Neural crest cell (in vitro differentiated cells): ENCODE data around the gene CNDP1. TPM values are rescaled to one million over a fixed set of nuclear protein-coding genes. Genes with fewer than 3 reads are reported as not detected.
A peak's percentile ranks its signal among the peaks of the same experiment; 100 is the strongest.

Experiments
- DNase-seq: peaks from one replicate; pipeline ENCODE4 v3.0.0; 2021; ENCODE audit warnings: low read depth, mixed read lengths, low spot score
- H3K27ac Mint-ChIP-seq: one replicate; pipeline ENCODE4 v1.8.0; 2021; ENCODE audit warnings: mild to moderate bottlenecking, mixed read lengths; ENCODE audit not compliant: unreplicated experiment
- H3K27me3 Mint-ChIP-seq: 2 replicates; pipeline ENCODE4 v1.8.0; 2021; ENCODE audit warnings: low read depth, mild to moderate bottlenecking, mixed read lengths
- H3K36me3 Mint-ChIP-seq: 2 replicates; pipeline ENCODE4 v1.8.0; 2021; ENCODE audit warnings: low read depth, mild to moderate bottlenecking, mixed read lengths
- H3K4me1 Mint-ChIP-seq: 2 replicates; pipeline ENCODE4 v1.8.0; 2021; ENCODE audit warnings: mixed read lengths
- H3K4me3 Mint-ChIP-seq: one replicate; pipeline ENCODE4 v1.8.0; 2021; ENCODE audit warnings: mild to moderate bottlenecking, mixed read lengths
- H3K9me3 Mint-ChIP-seq: 2 replicates; pipeline ENCODE4 v1.8.0; 2021; ENCODE audit warnings: mixed read lengths
- CTCF ChIP-seq: fragments of 200-600 bp; sonication (generic); conservative IDR thresholded peaks from 2 replicates; pipeline ENCODE4 v1.5.0; 2021; ENCODE audit warnings: antibody characterized with exemption, mild to moderate bottlenecking
- total RNA-seq: library from RNA; stranded (reverse); gene quantifications from 2 replicates; pipeline ENCODE4 v1.2.1, GENCODE V29; 2021

The CNDP1 gene
- total RNA-seq, 1 donor from 2014 or later, result 0.56 TPM

GRCh38 chr18:74613381-74613780, 79.1 kb downstream of the CNDP1 start:
- Mint-ChIP-seq H3K27me3 (no peaks in the 10 kb centered on the region), H3K9me3 (no peaks in the 10 kb centered on the region), H3K27ac (no peak overlapping the region), H3K36me3 (no peaks in the 10 kb centered on the region), H3K4me3 (no peak overlapping the region), H3K4me1 (peaks cover 6% of the 10 kb centered on the region)
- DNase-seq, result no peak
- TF ChIP-seq CTCF, result no peak

- H3K4me1 Mint-ChIP-seq, result peaks cover 6% of the 10 kb centered on the region
- no peak for DNase-seq
- no peaks in the 10 kb centered on the region for H3K9me3 Mint-ChIP-seq
- H3K36me3 Mint-ChIP-seq, result no peaks in the 10 kb centered on the region
- H3K4me3 Mint-ChIP-seq, result no peak overlapping the region
- TF ChIP-seq CTCF, result no peak
- no peak overlapping the region for H3K27ac Mint-ChIP-seq
- H3K27me3 Mint-ChIP-seq, result no peaks in the 10 kb centered on the region
Observed at GRCh38 chr18:74616494-74616893, 82.2 kb downstream of the CNDP1 start.

DNA sequence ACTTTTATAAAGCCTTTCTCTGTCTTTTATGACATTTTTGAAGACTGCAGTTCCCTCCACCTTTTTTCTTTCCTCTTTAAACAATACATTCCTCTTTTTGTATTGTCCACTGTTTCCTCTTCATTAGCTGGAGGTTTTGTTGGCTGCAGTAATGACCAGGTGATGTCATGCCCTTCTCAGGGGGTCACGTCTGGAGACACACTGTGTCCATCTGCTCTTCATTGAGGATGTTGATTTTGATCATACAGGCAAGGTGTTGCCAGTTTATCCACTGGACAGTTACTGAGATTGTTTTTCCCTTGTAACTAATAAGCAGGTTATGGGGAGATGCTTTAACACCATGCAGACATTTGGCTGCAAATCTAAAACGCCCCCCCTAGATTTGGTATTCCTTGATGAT, 83.2 kb downstream of the CNDP1 start:
- no peak for DNase-seq
- no peak overlapping the region for H3K27ac Mint-ChIP-seq
- no peak overlapping the region for H3K4me3 Mint-ChIP-seq
- H3K9me3 Mint-ChIP-seq, result no peaks in the 10 kb centered on the region
- no peak for TF ChIP-seq CTCF
- H3K4me1 Mint-ChIP-seq, result no peaks in the 10 kb centered on the region
- H3K27me3 Mint-ChIP-seq, result no peaks in the 10 kb centered on the region
- H3K36me3 Mint-ChIP-seq, result no peaks in the 10 kb centered on the region

GRCh38 chr18:74622072-74622471, 87.8 kb downstream of the CNDP1 start:
- H3K36me3 Mint-ChIP-seq, result no peaks in the 10 kb centered on the region
- H3K9me3 Mint-ChIP-seq, result no peaks in the 10 kb centered on the region
- H3K4me3 Mint-ChIP-seq, result no peak overlapping the region
- DNase-seq, result no peak
- no peak overlapping the region for H3K27ac Mint-ChIP-seq
- no peaks in the 10 kb centered on the region for H3K4me1 Mint-ChIP-seq
- no peak for TF ChIP-seq CTCF
- no peaks in the 10 kb centered on the region for H3K27me3 Mint-ChIP-seq

DNA sequence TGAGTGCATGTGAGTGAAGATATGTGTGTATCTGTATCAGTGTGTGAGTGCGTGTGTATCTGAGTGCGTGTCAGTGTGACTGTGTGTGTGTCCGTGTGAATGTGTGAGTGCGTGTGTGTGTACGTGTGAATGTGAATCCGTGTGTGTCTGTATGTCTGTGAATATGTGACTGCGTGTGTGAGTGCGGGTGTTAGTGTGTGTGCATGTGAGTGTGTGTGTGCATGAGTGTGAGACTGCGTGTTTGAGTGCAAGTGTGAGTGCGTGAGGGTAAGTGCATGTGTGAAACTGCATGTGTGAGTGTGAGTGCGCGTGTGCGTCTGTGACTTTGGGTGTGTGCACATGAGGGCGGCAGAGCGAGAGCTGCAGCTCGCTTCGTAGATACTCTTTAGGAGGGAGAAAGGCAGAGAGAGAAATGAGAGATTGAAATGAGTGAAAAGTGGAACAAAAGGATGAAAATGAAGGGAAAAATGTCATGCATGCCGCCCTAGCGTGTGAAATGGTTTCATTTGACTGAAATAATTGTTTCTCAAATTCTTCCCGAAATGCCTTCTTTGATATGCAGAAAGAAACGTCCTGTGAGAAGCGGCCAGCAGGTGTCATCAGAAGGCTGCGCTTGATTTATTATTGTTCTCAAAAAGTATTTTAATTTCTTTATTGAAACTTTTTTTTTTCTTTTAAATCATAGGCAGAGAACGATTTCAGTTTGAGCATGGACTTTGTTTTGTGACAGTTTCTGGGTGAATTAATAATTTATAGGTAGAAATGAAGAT, 88.9 kb downstream of the CNDP1 start:
- H3K27me3 Mint-ChIP-seq, result no peaks in the 10 kb centered on the region
- H3K27ac Mint-ChIP-seq, result no peak overlapping the region
- H3K4me3 Mint-ChIP-seq, result no peak overlapping the region
- TF ChIP-seq CTCF, result peak; percentile 69
- no peaks in the 10 kb centered on the region for H3K36me3 Mint-ChIP-seq
- no peaks in the 10 kb centered on the region for H3K9me3 Mint-ChIP-seq
- no peak for DNase-seq
- no peaks in the 10 kb centered on the region for H3K4me1 Mint-ChIP-seq
